Nephron (organoid): Measurements from ENCODE around the gene CNPY3.

Experiments
- H3K27ac Mint-ChIP-seq, 3 experiments: 2 replicates each; pipeline ENCODE4 v1.8.0; 2020; ENCODE audit warnings: mixed read lengths in 3 of 3, mild to moderate bottlenecking in 2 of 3, moderate library complexity in 1 of 3
- H3K27me3 Mint-ChIP-seq: 2 replicates; pipeline ENCODE4 v1.8.0; 2021; ENCODE audit warnings: low read depth, mild to moderate bottlenecking, moderate library complexity, mixed read lengths
- H3K36me3 Mint-ChIP-seq: 2 replicates; pipeline ENCODE4 v1.8.0; 2020; ENCODE audit warnings: low read depth, mixed read lengths
- H3K4me1 Mint-ChIP-seq: 2 replicates; pipeline ENCODE4 v1.8.0; 2020; ENCODE audit warnings: mixed read lengths
- H3K4me3 Mint-ChIP-seq, 3 experiments: 2 replicates each; pipeline ENCODE4 v1.8.0; 2020; ENCODE audit warnings: mild to moderate bottlenecking in 3 of 3, mixed read lengths in 3 of 3, moderate library complexity in 2 of 3
- H3K9me3 Mint-ChIP-seq: 2 replicates; pipeline ENCODE4 v1.8.0; 2020; ENCODE audit warnings: mixed read lengths
- CTCF ChIP-seq, 3 experiments: fragments of 200-600 bp; sonication (generic); IDR thresholded peaks; one replicate each; pipeline ENCODE4 v1.5.0; 2021; ENCODE audit warnings: antibody characterized with exemption in 3 of 3; ENCODE audit not compliant: unreplicated experiment in 3 of 3

The CNPY3 gene

GRCh38 chr6:42916288-42916687 lies 13.0 kb upstream of the CNPY3 start:
- Mint-ChIP-seq H3K9me3 (no peaks in the 10 kb centered on the region), H3K36me3 (no peaks in the 10 kb centered on the region), H3K27me3 (peaks cover 6% of the 10 kb centered on the region)

GRCh38 chr6:42921801-42922200 lies 7.5 kb upstream of the CNPY3 start:
- no peak overlapping the region for H3K4me3 Mint-ChIP-seq
- peaks cover 9% of the 10 kb centered on the region for H3K27me3 Mint-ChIP-seq
- H3K4me1 Mint-ChIP-seq: no peaks in the 10 kb centered on the region
- H3K9me3 Mint-ChIP-seq: no peaks in the 10 kb centered on the region
- H3K36me3 Mint-ChIP-seq: no peaks in the 10 kb centered on the region
- H3K27ac Mint-ChIP-seq: no peak overlapping the region
- no peak for TF ChIP-seq CTCF (IDR thresholded peaks at IDR 0.05; ENCODE audit: unreplicated experiment in 3 of 3)

More at GRCh38 chr6:42916288-42916687, 13.0 kb upstream of the CNPY3 start:
- H3K27ac Mint-ChIP-seq: no peak overlapping the region
- H3K4me1 Mint-ChIP-seq: peaks cover 2% of the 10 kb centered on the region
- no peak for TF ChIP-seq CTCF (IDR thresholded peaks at IDR 0.05; ENCODE audit: unreplicated experiment in 3 of 3)
- H3K4me3 Mint-ChIP-seq: no peak overlapping the region

GRCh38 chr6:42923666-42924065 lies 5.6 kb upstream of the CNPY3 start:
- no peak for TF ChIP-seq CTCF (IDR thresholded peaks at IDR 0.05; ENCODE audit: unreplicated experiment in 3 of 3)
- Mint-ChIP-seq H3K27ac (peak overlapping the region in 1 of 3 experiments; percentile 33), H3K9me3 (no peaks in the 10 kb centered on the region), H3K4me3 (no peak overlapping the region), H3K27me3 (peaks cover 9% of the 10 kb centered on the region), H3K4me1 (peaks cover 4% of the 10 kb centered on the region), H3K36me3 (no peaks in the 10 kb centered on the region)

GRCh38 chr6:42925248-42925857 lies 3.9 kb upstream of the CNPY3 start:
- TF ChIP-seq CTCF (IDR thresholded peaks at IDR 0.05; ENCODE audit: unreplicated experiment in 3 of 3): no peak

GRCh38 chr6:42929821-42930360 lies 611 bp downstream of the CNPY3 start:
- H3K4me1 Mint-ChIP-seq: peaks cover 40% of the 10 kb centered on the region
- TF ChIP-seq CTCF (IDR thresholded peaks at IDR 0.05; ENCODE audit: unreplicated experiment in 3 of 3): no peak

More at GRCh38 chr6:42925248-42925857, 3.9 kb upstream of the CNPY3 start:
- H3K4me1 Mint-ChIP-seq: peaks cover 15% of the 10 kb centered on the region
- H3K4me3 Mint-ChIP-seq: peak overlapping the region in 2 of 3 experiments; percentile 33 to 39
- no peaks in the 10 kb centered on the region for H3K9me3 Mint-ChIP-seq
- H3K27me3 Mint-ChIP-seq: peaks cover 9% of the 10 kb centered on the region
- peak overlapping the region in 2 of 3 experiments; percentile 54 to 76 for H3K27ac Mint-ChIP-seq
- peaks cover 3% of the 10 kb centered on the region for H3K36me3 Mint-ChIP-seq

GRCh38 chr6:42932412-42932811 lies 3.1 kb downstream of the CNPY3 start:
- Mint-ChIP-seq H3K27me3 (no peaks in the 10 kb centered on the region), H3K36me3 (peaks cover 47% of the 10 kb centered on the region), H3K4me1 (peaks cover 40% of the 10 kb centered on the region), H3K27ac (peak overlapping the region; percentile 84 to 99 (median 99)), H3K9me3 (no peaks in the 10 kb centered on the region), H3K4me3 (peak overlapping the region; percentile 11 to 84 (median 61))
- no peak for TF ChIP-seq CTCF (IDR thresholded peaks at IDR 0.05; ENCODE audit: unreplicated experiment in 3 of 3)

More at GRCh38 chr6:42929821-42930360, 611 bp downstream of the CNPY3 start:
- peaks cover 25% of the 10 kb centered on the region for H3K36me3 Mint-ChIP-seq
- H3K27me3 Mint-ChIP-seq: no peaks in the 10 kb centered on the region
- peak overlapping the region; percentile 97 to 99 (median 98) for H3K4me3 Mint-ChIP-seq
- H3K27ac Mint-ChIP-seq: peak overlapping the region; percentile 99 to 100 (median 99)
- H3K9me3 Mint-ChIP-seq: no peaks in the 10 kb centered on the region
